ENCODE data around the gene UBE2U. TPM values are rescaled to one million over a fixed set of nuclear protein-coding genes. Genes with fewer than 3 reads are reported as not detected.

Gene UBE2U
- total and polyA plus RNA-seq, 10 of the 15 experiments (the other 5 are each of a cell fraction or from before 2014, with no cell fraction given), result not detected

DNA sequence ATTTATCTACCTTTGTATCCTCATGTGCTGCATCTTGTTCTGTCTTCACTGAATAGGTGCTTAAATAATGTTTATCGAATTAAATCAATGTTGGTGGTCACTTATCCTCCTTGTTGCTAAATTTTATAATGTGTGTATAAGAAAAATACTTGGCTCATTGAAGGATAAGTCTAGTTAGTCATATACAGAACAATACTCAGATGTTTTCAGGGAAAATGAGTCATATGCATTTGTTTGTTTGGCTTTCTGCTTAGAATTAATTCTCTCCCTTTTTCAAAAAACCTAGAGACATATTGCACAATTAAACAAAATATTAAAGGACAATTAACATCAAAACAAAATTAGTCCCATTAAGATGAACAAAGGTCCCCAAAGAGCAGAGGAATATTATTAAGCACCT lies 89.0 kb downstream of the UBE2U start:
- WGBS (ENCODE audit: insufficient coverage, insufficient replicate concordance, low lambda C conversion rate, missing lambda C conversion rate), result 0% methylated on average over 1 of the region's 1 CpG
- H3K36me3 ChIP-seq (ENCODE audit: control insufficient read depth in 2 of 2, insufficient read depth in 2 of 2, low read length in 1 of 2), result no peaks in the 10 kb centered on the region
- H3K4me1 ChIP-seq (ENCODE audit: control insufficient read depth, insufficient read depth, low read length), result no peaks in the 10 kb centered on the region
- no TSS peak for BruUV-seq (replicated peaks)
- H3K4me2 ChIP-seq (ENCODE audit: control insufficient read depth, insufficient read depth), result no peak overlapping the region
- ATAC-seq (no peak), DNase-seq (ENCODE audit: low read depth, low spot score) (no peak), FAIRE-seq (no peak)
- no peak overlapping the region for H3K27ac ChIP-seq (ENCODE audit: control insufficient read depth, insufficient read depth)
- no peaks in the 10 kb centered on the region for H3K9me3 ChIP-seq (replicated peaks; ENCODE audit: control insufficient read depth, insufficient read depth, low read length)
- CTCF ChIA-PET, result no interaction called here
- H4K20me1 ChIP-seq (ENCODE audit: control insufficient read depth, insufficient read depth), result no peaks in the 10 kb centered on the region
- RAD21 ChIA-PET (ENCODE audit: unreplicated experiment), result no interaction called here
- intact Hi-C loops (cut with micrococcal nuclease; ENCODE audit: unreplicated experiment), result no loop called here
- TF ChIP-seq EED (IDR thresholded peaks at IDR 0.05; ENCODE audit: low read depth) (no peak), BCL11A (IDR thresholded peaks at IDR 0.05; ENCODE audit: low read depth, low read length) (no peak), TCF3 (IDR thresholded peaks at IDR 0.05; ENCODE audit: borderline replicate concordance, insufficient read depth, low read depth, low read length) (no peak), SPI1 (IDR thresholded peaks at IDR 0.05; ENCODE audit: borderline replicate concordance, insufficient read depth, low read depth, low read length) (no peak), ATF7 (IDR thresholded peaks at IDR 0.05; ENCODE audit: low read depth) (no peak), SIX5 (IDR thresholded peaks at IDR 0.05; ENCODE audit: low read depth, low read length, severe bottlenecking) (no peak), MTA2 (IDR thresholded peaks at IDR 0.05; ENCODE audit: low read depth) (no peak), FOXK2 (IDR thresholded peaks at IDR 0.05) (no peak), POLR2A (IDR thresholded peaks at IDR 0.05; ENCODE audit: low read depth, low read length) (no peak), RB1 (IDR thresholded peaks at IDR 0.05; ENCODE audit: borderline replicate concordance) (no peak)
- TF ChIP-seq, protein P1, sequence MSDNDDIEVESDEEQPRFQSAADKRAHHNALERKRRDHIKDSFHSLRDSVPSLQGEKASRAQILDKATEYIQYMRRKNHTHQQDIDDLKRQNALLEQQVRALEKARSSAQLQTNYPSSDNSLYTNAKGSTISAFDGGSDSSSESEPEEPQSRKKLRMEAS (IDR thresholded peaks at IDR 0.05; ENCODE audit: low read depth, low read length), result no peak
- TF ChIP-seq, protein P2, sequence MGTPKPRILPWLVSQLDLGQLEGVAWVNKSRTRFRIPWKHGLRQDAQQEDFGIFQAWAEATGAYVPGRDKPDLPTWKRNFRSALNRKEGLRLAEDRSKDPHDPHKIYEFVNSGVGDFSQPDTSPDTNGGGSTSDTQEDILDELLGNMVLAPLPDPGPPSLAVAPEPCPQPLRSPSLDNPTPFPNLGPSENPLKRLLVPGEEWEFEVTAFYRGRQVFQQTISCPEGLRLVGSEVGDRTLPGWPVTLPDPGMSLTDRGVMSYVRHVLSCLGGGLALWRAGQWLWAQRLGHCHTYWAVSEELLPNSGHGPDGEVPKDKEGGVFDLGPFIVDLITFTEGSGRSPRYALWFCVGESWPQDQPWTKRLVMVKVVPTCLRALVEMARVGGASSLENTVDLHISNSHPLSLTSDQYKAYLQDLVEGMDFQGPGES (IDR thresholded peaks at IDR 0.05), result no peak
- TF ChIP-seq, protein P3, sequence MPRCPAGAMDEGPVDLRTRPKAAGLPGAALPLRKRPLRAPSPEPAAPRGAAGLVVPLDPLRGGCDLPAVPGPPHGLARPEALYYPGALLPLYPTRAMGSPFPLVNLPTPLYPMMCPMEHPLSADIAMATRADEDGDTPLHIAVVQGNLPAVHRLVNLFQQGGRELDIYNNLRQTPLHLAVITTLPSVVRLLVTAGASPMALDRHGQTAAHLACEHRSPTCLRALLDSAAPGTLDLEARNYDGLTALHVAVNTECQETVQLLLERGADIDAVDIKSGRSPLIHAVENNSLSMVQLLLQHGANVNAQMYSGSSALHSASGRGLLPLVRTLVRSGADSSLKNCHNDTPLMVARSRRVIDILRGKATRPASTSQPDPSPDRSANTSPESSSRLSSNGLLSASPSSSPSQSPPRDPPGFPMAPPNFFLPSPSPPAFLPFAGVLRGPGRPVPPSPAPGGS (IDR thresholded peaks at IDR 0.05; ENCODE audit: borderline replicate concordance, insufficient read depth, low read depth, low read length, poor library complexity, severe bottlenecking), result no peak
- TF ChIP-seq, protein P4, sequence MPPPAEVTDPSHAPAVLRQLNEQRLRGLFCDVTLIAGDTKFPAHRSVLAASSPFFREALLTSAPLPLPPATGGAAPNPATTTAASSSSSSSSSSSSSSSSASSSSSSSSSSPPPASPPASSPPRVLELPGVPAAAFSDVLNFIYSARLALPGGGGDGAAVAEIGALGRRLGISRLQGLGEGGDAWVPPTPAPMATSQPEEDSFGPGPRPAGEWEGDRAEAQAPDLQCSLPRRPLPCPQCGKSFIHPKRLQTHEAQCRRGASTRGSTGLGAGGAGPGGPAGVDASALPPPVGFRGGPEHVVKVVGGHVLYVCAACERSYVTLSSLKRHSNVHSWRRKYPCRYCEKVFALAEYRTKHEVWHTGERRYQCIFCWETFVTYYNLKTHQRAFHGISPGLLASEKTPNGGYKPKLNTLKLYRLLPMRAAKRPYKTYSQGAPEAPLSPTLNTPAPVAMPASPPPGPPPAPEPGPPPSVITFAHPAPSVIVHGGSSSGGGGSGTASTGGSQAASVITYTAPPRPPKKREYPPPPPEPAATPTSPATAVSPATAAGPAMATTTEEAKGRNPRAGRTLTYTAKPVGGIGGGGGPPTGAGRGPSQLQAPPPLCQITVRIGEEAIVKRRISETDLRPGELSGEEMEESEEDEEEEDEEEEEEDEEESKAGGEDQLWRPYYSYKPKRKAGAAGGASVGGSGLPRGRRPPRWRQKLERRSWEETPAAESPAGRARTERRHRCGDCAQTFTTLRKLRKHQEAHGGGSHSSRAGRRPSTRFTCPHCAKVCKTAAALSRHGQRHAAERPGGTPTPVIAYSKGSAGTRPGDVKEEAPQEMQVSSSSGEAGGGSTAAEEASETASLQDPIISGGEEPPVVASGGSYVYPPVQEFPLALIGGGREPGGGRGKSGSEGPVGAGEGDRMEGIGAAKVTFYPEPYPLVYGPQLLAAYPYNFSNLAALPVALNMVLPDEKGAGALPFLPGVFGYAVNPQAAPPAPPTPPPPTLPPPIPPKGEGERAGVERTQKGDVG (CRISPR knock-in tag; IDR thresholded peaks at IDR 0.05), result no peak
- TF ChIP-seq, protein P5, sequence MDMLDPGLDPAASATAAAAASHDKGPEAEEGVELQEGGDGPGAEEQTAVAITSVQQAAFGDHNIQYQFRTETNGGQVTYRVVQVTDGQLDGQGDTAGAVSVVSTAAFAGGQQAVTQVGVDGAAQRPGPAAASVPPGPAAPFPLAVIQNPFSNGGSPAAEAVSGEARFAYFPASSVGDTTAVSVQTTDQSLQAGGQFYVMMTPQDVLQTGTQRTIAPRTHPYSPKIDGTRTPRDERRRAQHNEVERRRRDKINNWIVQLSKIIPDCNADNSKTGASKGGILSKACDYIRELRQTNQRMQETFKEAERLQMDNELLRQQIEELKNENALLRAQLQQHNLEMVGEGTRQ (IDR thresholded peaks at IDR 0.05; ENCODE audit: borderline replicate concordance, low read depth, low read length), result no peak
- H3K79me2 ChIP-seq (ENCODE audit: control insufficient read depth, insufficient read depth, low read length), result no peaks in the 10 kb centered on the region
- H3K27me3 ChIP-seq (replicated peaks in 1 of 2; ENCODE audit: control insufficient read depth in 2 of 2, insufficient read depth in 2 of 2, low read length in 1 of 2), result no peaks in the 10 kb centered on the region; a peak in 3 of 4 replicates
- no peak overlapping the region for H3K4me3 ChIP-seq
- SMC1A ChIA-PET (ENCODE audit: uncharacterized antibody, unreplicated experiment), result no interaction called here
- H3K9ac ChIP-seq (ENCODE audit: control insufficient read depth, insufficient read depth, low read length), result no peak overlapping the region
- no peak overlapping the region for H2AFZ ChIP-seq (ENCODE audit: control insufficient read depth, low read depth, low read length)
- POLR2A ChIA-PET, result no interaction called here
- in situ Hi-C loops (cut with MboI), result no loop called here

Data from GM12878 (cell line).